ENCODE results near the gene SDCCAG8.

Gene SDCCAG8

GRCh38 chr1:243393096-243393495 is 137.3 kb downstream of the SDCCAG8 start:
- DNase-seq (ENCODE audit: low read depth), result no peak

GRCh38 chr1:243394066-243394465 is 138.2 kb downstream of the SDCCAG8 start:
- DNase-seq (ENCODE audit: low read depth), result no peak

DNA sequence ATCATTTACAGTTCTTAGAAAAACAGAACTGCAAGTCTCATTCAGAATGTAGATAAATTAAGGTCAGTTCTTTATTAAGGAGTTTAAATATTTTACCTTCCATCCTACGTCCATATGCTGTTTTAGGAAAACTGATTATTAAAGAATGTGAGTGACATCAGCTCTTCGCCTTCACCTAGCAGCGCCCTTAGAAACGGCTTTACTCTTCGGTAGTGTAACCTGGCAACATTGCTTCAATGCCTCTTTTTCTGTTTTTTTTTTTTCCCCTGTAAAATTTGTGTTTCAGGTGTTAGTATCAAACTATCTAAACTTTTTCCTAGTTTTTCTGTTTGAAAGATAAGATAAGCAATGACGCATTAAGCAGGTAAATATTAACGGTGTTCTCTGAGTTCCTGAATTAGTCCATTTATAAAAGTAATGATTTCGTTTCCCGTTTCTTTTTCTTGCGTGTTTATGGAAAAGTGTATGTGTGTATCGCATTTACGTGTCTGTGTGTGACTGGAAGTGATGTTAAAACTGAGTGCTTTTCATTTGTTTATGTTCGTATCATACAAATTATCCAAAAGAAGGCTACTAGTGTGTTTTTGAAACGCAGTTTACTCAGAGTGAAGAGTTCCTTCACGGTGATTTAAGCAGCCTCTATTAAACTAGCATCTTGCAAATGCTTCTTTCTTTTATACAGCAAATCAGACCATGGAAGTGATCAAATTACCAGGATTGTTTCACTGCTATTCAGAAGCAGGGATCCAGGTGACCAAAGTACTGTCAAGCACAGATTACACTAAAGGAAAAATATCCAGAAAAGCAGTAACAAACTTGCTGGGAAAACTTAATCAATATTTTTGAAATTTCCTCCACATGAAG is 139.0 kb downstream of the SDCCAG8 start:
- no peak for DNase-seq (ENCODE audit: low read depth)

GRCh38 chr1:243396424-243396823 is 140.6 kb downstream of the SDCCAG8 start:
- DNase-seq (ENCODE audit: low read depth), result no peak

DNA sequence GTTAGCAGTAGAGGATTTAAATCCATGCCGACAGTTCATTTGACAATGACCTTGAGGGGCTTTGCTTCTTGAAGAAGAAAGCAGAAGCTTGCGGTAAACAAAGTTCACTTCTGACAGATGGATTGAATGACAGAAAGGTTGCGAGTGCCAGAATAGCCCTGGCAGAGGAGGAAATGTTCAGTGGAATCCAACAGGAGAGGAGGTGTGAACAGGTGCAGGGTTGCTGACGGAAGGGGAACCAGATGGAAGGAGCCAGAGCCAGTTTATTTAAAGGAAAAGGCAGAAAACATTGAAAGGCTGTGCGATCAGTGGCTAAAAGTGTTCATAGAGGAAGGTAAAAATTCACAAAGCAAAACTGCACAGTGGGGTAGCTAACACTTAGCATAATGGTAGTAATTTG is 141.0 kb downstream of the SDCCAG8 start:
- no peak for DNase-seq (ENCODE audit: low read depth)

DNA sequence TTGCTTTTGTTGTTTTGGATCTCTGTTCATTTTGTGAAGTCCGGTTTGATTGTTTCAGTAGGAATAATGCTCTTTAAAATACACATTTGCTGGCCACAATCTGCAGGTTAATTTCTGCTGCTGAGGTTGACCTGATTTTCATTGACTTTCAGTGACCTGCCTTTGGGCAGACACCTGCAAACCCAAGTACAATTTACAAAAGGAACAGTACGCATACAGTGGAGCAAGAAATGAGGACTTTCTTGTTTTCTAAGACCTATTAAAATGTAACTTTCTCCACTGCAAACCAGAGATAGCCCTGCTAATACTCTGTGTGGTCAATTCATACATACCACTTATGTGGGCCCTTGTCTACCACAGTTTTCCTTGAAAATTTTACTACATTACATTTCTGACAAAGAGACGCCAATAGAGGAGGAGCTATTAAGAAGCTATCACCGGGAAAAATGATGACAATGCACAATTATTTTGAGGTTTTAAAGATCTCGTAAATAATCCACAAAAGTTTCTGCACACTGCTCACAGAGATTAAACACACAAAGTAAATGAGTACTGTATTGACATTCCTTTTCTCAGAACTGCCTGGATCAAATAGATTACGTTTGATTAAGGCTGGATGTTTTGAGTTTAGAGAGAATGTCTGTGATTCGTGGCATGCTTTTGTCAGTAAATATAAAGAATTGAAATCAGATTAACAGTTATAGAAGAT is 141.9 kb downstream of the SDCCAG8 start:
- no peak for DNase-seq (ENCODE audit: low read depth)

DNA sequence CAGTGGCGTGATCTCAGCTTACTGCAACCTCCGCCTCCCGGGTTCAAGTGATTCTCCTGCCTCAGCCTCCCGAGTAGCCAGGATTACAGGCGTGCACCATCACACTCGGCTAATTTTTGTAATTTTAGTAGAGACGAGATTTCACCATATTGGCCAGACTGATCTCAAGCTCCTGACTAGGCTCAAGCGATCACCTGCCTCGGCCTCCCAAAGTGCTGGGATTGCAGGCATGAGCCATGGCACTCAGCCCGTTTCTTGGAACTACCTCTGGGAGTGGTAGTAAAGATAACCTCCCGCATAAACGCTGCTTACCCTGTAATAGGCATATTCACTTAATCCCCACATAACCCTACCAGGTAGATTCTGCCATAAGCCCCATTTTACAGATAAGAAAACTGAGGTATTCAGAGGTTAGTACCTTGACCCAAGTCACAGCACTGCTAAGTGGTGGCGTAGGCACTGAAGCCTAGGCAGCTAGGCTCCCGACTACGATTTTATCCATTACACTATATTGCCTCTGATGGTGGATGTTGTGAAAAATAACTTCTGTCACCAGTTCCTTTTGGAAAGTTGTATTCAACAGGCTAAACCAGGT is 143.8 kb downstream of the SDCCAG8 start:
- no peak for DNase-seq (ENCODE audit: low read depth)

- DNase-seq (ENCODE audit: low read depth), result no peak
These were observed 147.0 kb downstream of the SDCCAG8 start for GRCh38 chr1:243402868-243403267.

- no peak for DNase-seq (ENCODE audit: low read depth)
These were observed 150.6 kb downstream of the SDCCAG8 start for GRCh38 chr1:243406424-243406823.

DNA sequence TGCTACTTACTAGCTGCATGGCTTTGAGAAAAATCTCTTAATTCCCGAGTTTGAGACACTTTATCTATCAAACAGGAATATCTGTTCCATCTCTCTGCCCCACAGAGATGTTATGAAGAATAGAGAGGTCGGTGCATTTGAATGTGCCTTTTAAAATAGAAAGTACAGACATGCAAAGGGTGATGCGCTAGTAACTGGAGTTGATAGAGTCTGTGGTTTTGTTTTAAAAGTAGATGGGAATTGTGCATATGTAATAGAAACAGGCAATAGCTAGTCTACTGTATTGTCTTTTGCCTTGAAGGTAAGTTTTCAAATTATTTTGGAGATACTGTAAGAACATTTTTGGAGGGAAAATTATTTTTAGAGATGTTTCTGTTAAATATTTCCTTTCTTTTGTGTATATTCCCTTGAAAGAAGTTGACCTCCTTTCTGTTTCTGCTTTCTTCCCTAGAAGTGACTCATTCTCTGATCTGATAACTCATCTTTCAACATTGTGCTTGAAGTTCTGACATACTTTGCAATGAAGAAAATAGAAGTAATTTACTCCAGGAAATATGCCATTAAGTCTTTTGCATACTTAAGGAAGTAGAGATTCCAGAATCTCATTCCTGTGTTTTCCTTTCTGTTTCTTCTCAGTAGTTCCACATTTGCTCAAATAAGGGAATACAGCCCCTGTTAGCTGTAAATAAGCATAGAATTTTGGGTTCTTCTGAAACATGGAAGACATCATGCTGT is 151.6 kb downstream of the SDCCAG8 start:
- DNase-seq (ENCODE audit: low read depth), result no peak

GRCh38 chr1:243408479-243408878 is 152.6 kb downstream of the SDCCAG8 start:
- DNase-seq (ENCODE audit: low read depth), result no peak

DNA sequence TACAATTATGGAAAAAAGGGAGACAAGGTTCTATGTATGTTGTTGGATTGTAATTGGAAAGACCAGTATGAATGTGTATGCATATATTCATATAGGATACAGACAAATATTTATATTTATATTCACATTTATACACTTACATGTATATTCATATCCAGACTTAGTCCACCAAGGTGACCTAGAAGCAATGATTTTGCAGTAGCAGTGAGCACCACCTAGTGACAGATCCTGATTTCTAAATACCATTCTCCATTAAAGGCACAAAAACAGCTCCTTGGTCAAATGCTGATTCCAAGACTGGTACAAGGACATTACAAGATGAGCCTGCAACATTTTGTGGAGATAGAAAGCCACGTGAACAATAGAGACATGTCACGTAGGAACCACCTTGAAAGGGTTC is 153.4 kb downstream of the SDCCAG8 start:
- no peak for DNase-seq (ENCODE audit: low read depth)

GRCh38 chr1:243411472-243411871 is 155.6 kb downstream of the SDCCAG8 start:
- no peak for DNase-seq (ENCODE audit: low read depth)

DNA sequence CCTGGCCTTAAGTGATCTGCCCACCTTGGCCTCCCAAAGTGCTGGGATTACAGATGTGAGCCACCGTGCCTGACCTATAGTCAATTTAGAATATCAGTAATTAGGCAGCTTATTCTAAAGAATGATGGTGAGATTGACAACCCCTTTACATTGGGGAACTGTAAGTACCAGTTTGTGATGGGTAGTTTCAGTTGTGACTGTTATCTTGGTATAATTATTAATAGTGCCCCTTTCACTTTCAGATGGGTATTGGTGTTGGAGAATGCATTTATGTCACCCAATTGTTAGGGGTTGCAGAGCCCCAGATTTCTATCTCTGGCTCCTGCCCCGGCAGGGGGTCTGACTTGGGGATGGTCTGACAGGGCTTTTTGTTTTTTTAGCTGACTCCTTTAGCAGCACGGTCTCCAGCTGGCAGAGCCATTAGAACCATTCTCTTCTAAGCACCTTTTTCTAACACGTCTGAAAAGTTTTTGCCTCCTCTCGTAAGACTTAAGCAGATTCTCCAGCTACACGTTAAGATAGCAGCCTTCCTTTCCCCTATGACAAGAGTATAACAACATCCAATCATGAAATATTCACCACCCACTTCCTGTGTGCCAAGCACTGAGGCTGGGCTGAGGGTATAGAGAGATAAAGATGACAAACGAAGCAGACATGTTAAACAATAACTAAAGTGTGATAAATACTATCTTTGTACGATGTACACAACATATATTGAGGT is 157.8 kb downstream of the SDCCAG8 start:
- no peak for DNase-seq (ENCODE audit: low read depth)

- DNase-seq (ENCODE audit: low read depth), result no peak
These were observed 158.3 kb downstream of the SDCCAG8 start for GRCh38 chr1:243414152-243414494.

GRCh38 chr1:243415663-243416408 is 160.0 kb downstream of the SDCCAG8 start:
- DNase-seq (ENCODE audit: low read depth), result no peak

- DNase-seq (ENCODE audit: low read depth), result no peak
These were observed 160.7 kb downstream of the SDCCAG8 start for GRCh38 chr1:243416495-243416894.

GRCh38 chr1:243420016-243420945 is 164.4 kb downstream of the SDCCAG8 start:
- no peak for DNase-seq (ENCODE audit: low read depth)

DNA sequence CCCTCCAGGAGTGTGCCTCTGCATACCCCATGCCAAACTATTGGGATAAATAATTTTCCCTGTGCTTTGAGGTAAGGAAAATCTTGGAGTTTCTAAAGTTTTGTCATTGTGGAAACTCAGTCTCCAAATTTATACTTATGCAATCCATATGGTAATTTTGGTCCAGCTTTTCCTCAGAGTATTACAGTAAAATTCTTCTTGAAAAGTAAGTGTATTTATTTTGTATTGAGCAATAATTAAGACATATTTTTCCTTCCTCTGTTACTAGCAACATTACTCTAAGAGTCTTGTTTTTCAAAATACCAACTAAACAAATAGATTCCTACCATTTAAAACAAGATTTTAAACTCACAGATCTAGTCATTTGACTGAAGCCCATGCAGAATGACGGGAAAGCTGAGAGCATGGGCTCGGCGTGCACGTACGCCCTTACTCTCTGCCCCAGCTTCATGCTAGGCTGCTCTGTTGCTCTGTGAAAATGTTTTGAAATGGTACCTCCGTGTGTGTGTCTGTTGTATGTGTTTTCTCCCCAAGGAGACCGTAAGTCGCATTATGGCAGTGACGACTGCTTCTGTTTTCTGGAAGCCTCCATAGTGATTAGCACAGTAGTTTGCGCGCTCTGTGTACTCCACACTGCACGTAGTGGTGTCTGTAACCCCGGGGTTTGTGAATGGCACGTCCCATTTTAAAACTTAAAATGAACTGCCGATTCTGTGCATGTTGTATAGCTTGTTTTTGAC is 165.3 kb downstream of the SDCCAG8 start:
- DNase-seq (ENCODE audit: low read depth), result no peak

All from non-pigmented ciliary epithelial cell (primary cell).